ENCODE data around the gene LKAAEAR1. TPM values are rescaled to one million over a fixed set of nuclear protein-coding genes. Genes with fewer than 3 reads are reported as not detected.

LKAAEAR1 gene
- total RNA-seq, 1 donor from 2014 or later = not detected

- Mint-ChIP-seq H3K36me3 (ENCODE audit: low read depth, unreplicated experiment) (no peaks in the 10 kb centered on the region), H3K9me3 (ENCODE audit: unreplicated experiment) (no peaks in the 10 kb centered on the region), H3K4me3 (ENCODE audit: unreplicated experiment) (no peak overlapping the region), H3K27ac (ENCODE audit: unreplicated experiment) (no peak overlapping the region), H3K4me1 (ENCODE audit: low read depth, unreplicated experiment) (peaks cover 3% of the 10 kb centered on the region), H3K27me3 (ENCODE audit: low read depth, unreplicated experiment) (peaks cover 51% of the 10 kb centered on the region)
- no peaks in the 10 kb centered on the region for H3K9me3 ChIP-seq (ENCODE audit: insufficient read depth, low read depth, low read length)
- H3K9ac ChIP-seq (ENCODE audit: low read length) = no peak overlapping the region
- no peaks in the 10 kb centered on the region for H3K79me2 ChIP-seq (ENCODE audit: insufficient read depth, low read length)
- H3K4me2 ChIP-seq (ENCODE audit: low read length) = no peak overlapping the region
- H3K27me3 ChIP-seq (ENCODE audit: insufficient read depth, low read length) = peaks cover 8% of the 10 kb centered on the region
- H3K36me3 ChIP-seq (ENCODE audit: insufficient read depth, low read length) = no peaks in the 10 kb centered on the region
- H3K27ac ChIP-seq (ENCODE audit: low read depth, low read length) = no peak overlapping the region
- FAIRE-seq (no peak), DNase-seq (ENCODE audit: low read depth) (no peak)
- no peak overlapping the region for H2AFZ ChIP-seq (ENCODE audit: low read depth, low read length)
- TF ChIP-seq EZH2 (IDR thresholded peaks at IDR 0.05; ENCODE audit: insufficient read depth, low read length) = no peak
- TF ChIP-seq, protein P1, sequence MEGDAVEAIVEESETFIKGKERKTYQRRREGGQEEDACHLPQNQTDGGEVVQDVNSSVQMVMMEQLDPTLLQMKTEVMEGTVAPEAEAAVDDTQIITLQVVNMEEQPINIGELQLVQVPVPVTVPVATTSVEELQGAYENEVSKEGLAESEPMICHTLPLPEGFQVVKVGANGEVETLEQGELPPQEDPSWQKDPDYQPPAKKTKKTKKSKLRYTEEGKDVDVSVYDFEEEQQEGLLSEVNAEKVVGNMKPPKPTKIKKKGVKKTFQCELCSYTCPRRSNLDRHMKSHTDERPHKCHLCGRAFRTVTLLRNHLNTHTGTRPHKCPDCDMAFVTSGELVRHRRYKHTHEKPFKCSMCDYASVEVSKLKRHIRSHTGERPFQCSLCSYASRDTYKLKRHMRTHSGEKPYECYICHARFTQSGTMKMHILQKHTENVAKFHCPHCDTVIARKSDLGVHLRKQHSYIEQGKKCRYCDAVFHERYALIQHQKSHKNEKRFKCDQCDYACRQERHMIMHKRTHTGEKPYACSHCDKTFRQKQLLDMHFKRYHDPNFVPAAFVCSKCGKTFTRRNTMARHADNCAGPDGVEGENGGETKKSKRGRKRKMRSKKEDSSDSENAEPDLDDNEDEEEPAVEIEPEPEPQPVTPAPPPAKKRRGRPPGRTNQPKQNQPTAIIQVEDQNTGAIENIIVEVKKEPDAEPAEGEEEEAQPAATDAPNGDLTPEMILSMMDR (IDR thresholded peaks at IDR 0.05; ENCODE audit: insufficient read depth, low read depth, low read length) = no peak
- no peaks in the 10 kb centered on the region for H4K20me1 ChIP-seq (ENCODE audit: insufficient read depth, low read length)
- H3K4me1 ChIP-seq (ENCODE audit: insufficient read depth, low read length) = no peaks in the 10 kb centered on the region
- H3K4me3 ChIP-seq (ENCODE audit: insufficient read depth, low read depth, low read length) = no peak overlapping the region
These were observed 23.7 kb upstream of the LKAAEAR1 start for GRCh38 chr20:64107736-64108457.

DNA sequence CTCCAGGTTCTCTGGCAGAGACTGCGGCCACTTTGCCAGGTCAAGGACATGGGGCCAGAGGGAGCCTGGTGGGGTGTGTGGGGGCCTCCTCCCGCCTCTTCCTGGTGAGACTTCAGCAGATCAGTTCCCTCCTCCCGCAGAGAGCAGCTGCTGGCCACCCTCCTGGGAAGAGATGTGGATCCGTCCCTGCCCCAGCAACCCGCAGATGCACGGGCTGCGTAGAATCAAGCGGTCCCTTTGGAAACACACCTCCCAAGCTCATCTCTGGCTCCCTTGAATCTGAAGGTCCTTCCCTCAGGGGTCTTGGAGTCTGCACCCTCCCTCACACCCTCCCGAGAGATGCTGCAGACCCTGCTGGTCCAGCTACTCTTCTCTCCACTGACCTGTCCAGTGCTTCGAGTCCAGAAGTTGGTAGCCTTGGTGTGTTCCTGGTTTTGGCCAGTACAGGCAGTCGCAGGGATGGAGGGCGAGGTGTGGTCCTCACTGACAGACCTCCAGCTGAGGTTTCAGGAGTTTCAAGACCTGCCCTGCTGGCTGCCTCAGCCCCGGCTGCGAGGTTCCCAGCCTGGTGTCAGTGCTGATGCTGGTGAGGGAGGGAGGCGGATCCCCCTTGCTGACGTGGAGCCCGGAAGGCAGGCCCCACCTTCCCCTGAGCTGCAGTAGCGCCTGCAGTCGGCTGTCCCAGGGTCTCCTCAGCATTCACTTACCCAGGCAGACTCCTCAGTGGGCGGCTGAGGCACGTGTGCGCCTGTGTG is 23.0 kb upstream of the LKAAEAR1 start, which contains the start of gene NPBWR2:
TSS of gene NPBWR2 (minus strand) at position 585 of the 755 bp plus-strand sequence. CDS start 734 bp downstream, outside the sequence.
- no peak for DNase-seq (ENCODE audit: low read depth)
- no peaks in the 10 kb centered on the region for H3K9me3 Mint-ChIP-seq (ENCODE audit: unreplicated experiment)
- no peak within 1 kb of the TSS for H3K4me3 Mint-ChIP-seq (ENCODE audit: unreplicated experiment)

More for the DNA sequence above, 23.0 kb upstream of the LKAAEAR1 start, which contains the start of gene NPBWR2:
- no peak for FAIRE-seq
- no peak for TF ChIP-seq EZH2 (IDR thresholded peaks at IDR 0.05; ENCODE audit: insufficient read depth, low read length)
- TF ChIP-seq, protein P1 (IDR thresholded peaks at IDR 0.05; ENCODE audit: insufficient read depth, low read depth, low read length) = no peak
- H3K27me3 ChIP-seq (ENCODE audit: insufficient read depth, low read length) = peaks cover 12% of the 10 kb centered on the region
- H3K4me1 ChIP-seq (ENCODE audit: insufficient read depth, low read length) = no peaks in the 10 kb centered on the region
- H4K20me1 ChIP-seq (ENCODE audit: insufficient read depth, low read length) = no peaks in the 10 kb centered on the region
- H3K4me3 ChIP-seq (ENCODE audit: insufficient read depth, low read depth, low read length) = no peak within 1 kb of the TSS
- no peaks in the 10 kb centered on the region for H3K36me3 ChIP-seq (ENCODE audit: insufficient read depth, low read length)
- H3K27ac Mint-ChIP-seq (ENCODE audit: unreplicated experiment) = peak within 1 kb of the TSS; percentile 41
- peak within 1 kb of the TSS; percentile 4 for H2AFZ ChIP-seq (ENCODE audit: low read depth, low read length)
- no peak within 1 kb of the TSS for H3K27ac ChIP-seq (ENCODE audit: low read depth, low read length)
- H3K27me3 Mint-ChIP-seq (ENCODE audit: low read depth, unreplicated experiment) = peaks cover 52% of the 10 kb centered on the region
- H3K36me3 Mint-ChIP-seq (ENCODE audit: low read depth, unreplicated experiment) = no peaks in the 10 kb centered on the region
- H3K9ac ChIP-seq (ENCODE audit: low read length) = no peak within 1 kb of the TSS
- no peaks in the 10 kb centered on the region for H3K9me3 ChIP-seq (ENCODE audit: insufficient read depth, low read depth, low read length)
- no peaks in the 10 kb centered on the region for H3K79me2 ChIP-seq (ENCODE audit: insufficient read depth, low read length)
- H3K4me2 ChIP-seq (ENCODE audit: low read length) = no peak within 1 kb of the TSS
- H3K4me1 Mint-ChIP-seq (ENCODE audit: low read depth, unreplicated experiment) = peaks cover 3% of the 10 kb centered on the region
